Activated T-helper 1 cell treated with anti-CD3 and anti-CD28 coated beads, Interleukin-12 subunit alpha, Interleukin-12 subunit beta, Interleukin-2, Interleukin-4 antibody, amounts not matched to agents 30 ng/mL and 10 ng/mL and 1 ng/mL, durations not matched to agents 14 hours and 24 hours and 36 hours (primary cell): ENCODE results near the gene TRABD2B. TPM values are rescaled to one million over a fixed set of nuclear protein-coding genes. Genes with fewer than 3 reads are reported as not detected.

Experiments used
- DNase-seq: peaks from one replicate; pipeline ENCODE4 v3.0.0; 2021; ENCODE audit warnings: low spot score
- H3K27ac Mint-ChIP-seq: one replicate; pipeline ENCODE4 v1.8.0; 2021; ENCODE audit warnings: mild to moderate bottlenecking, mixed read lengths
- H3K27me3 Mint-ChIP-seq: one replicate; pipeline ENCODE4 v1.8.0; 2022; ENCODE audit warnings: mild to moderate bottlenecking, moderate library complexity, mixed read lengths; ENCODE audit not compliant: insufficient read depth
- H3K36me3 Mint-ChIP-seq: one replicate; pipeline ENCODE4 v1.8.0; 2021; ENCODE audit warnings: low read depth, mixed read lengths
- H3K4me1 Mint-ChIP-seq: one replicate; pipeline ENCODE4 v1.8.0; 2021; ENCODE audit warnings: low read depth, mixed read lengths
- H3K4me3 Mint-ChIP-seq: one replicate; pipeline ENCODE4 v1.8.0; 2021; ENCODE audit warnings: mild to moderate bottlenecking, moderate library complexity, mixed read lengths
- H3K9me3 Mint-ChIP-seq: one replicate; pipeline ENCODE4 v1.8.0; 2021; ENCODE audit warnings: mixed read lengths
- intact Hi-C: fragments of 100-400 bp; cut with micrococcal nuclease; formaldehyde crosslinking; loops from one replicate; pipeline ENCODE4 v1.15.1; 2024
- total RNA-seq: library from RNA; stranded (reverse); gene quantifications from 2 replicates; pipeline ENCODE4 v1.2.3, GENCODE V29; 2022

The TRABD2B gene
- total RNA-seq, 1 donor from 2014 or later, result not detected

GRCh38 chr1:47754221-47754620 is 243.0 kb downstream of the TRABD2B start:
- H3K9me3 Mint-ChIP-seq, result no peaks in the 10 kb centered on the region
- H3K36me3 Mint-ChIP-seq, result no peaks in the 10 kb centered on the region
- H3K27ac Mint-ChIP-seq, result no peak overlapping the region
- no peak overlapping the region for H3K4me3 Mint-ChIP-seq
- no peak for DNase-seq
- peaks cover 9% of the 10 kb centered on the region for H3K27me3 Mint-ChIP-seq
- intact Hi-C loops, result no loop called here
- H3K4me1 Mint-ChIP-seq, result no peaks in the 10 kb centered on the region

DNA sequence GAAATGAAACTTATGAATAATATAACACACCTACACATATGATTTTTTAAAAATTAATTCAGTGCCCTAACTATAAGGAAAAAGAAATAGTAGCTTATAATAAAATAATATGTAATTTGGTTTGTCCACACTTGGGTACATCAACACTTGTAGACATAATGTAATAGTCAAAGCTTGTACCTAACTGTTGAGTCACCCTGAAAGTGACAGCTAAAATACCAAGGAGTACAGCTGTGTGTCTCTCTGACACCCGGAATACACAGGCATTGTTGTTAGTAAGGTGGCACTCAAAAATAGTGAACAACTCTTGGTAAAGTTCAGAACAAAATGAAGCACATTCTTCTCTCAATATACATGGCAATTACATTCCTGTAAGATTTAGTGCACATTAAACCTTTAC is 243.4 kb downstream of the TRABD2B start:
- no peaks in the 10 kb centered on the region for H3K4me1 Mint-ChIP-seq
- no peaks in the 10 kb centered on the region for H3K9me3 Mint-ChIP-seq
- intact Hi-C loops, result no loop called here
- no peak overlapping the region for H3K27ac Mint-ChIP-seq
- H3K4me3 Mint-ChIP-seq, result no peak overlapping the region
- peaks cover 9% of the 10 kb centered on the region for H3K27me3 Mint-ChIP-seq
- no peaks in the 10 kb centered on the region for H3K36me3 Mint-ChIP-seq
- no peak for DNase-seq

DNA sequence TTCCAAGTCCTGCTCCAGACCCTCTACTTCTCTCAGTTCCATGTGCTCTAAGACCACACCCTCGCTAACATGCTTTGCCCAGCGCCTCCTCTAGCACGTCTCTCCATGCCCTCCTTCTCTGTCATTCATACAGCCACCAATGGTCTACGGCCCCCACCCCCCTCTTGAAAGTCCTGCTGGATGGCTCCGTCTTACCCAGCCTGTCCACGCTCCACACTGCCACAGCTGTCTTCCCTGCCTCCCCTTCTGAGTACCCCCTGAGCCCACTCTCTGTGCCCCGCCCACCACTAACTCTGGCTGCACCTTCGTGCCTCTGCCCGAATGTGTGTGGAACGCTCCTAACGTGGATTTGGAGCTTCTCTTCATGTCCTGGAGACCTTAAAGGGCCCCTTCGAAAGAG is 244.6 kb downstream of the TRABD2B start:
- Mint-ChIP-seq H3K4me3 (no peak overlapping the region), H3K27ac (no peak overlapping the region), H3K4me1 (no peaks in the 10 kb centered on the region), H3K9me3 (no peaks in the 10 kb centered on the region), H3K27me3 (peaks cover 9% of the 10 kb centered on the region), H3K36me3 (no peaks in the 10 kb centered on the region)
- no peak for DNase-seq
- intact Hi-C loops, result no loop called here

- peaks cover 9% of the 10 kb centered on the region for H3K27me3 Mint-ChIP-seq
- no peaks in the 10 kb centered on the region for H3K36me3 Mint-ChIP-seq
- no peak overlapping the region for H3K27ac Mint-ChIP-seq
- no peak overlapping the region for H3K4me3 Mint-ChIP-seq
- intact Hi-C loops, result no loop called here
- no peak for DNase-seq
- H3K4me1 Mint-ChIP-seq, result no peaks in the 10 kb centered on the region
- H3K9me3 Mint-ChIP-seq, result no peaks in the 10 kb centered on the region
These were observed 245.2 kb downstream of the TRABD2B start for GRCh38 chr1:47751996-47752451.

DNA sequence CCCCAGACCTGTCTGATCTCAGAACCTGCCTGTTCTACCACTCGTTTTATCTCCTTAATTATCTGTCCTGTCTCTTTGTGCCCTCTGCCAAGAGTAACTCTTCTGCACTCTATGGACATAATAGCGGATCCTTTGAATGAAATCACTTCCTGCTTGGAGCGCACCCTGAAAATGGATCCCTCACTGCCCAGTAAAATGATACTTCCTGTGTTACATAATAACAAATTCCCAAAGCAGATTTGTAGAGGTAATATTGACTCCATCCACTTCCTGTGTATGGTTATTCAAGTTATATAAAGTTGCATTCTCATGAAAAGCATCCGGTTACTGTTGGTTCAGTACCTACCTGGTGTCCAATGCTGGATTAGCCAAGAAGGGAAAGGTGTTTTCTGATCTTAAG is 246.0 kb downstream of the TRABD2B start:
- Mint-ChIP-seq H3K36me3 (no peaks in the 10 kb centered on the region), H3K4me1 (no peaks in the 10 kb centered on the region), H3K27ac (no peak overlapping the region), H3K4me3 (no peak overlapping the region), H3K27me3 (peaks cover 9% of the 10 kb centered on the region), H3K9me3 (no peaks in the 10 kb centered on the region)
- no peak for DNase-seq
- intact Hi-C loops, result no loop called here

GRCh38 chr1:47745715-47746609 is 251.2 kb downstream of the TRABD2B start:
- Mint-ChIP-seq H3K27ac (no peak overlapping the region), H3K36me3 (no peaks in the 10 kb centered on the region), H3K27me3 (peaks cover 15% of the 10 kb centered on the region), H3K4me3 (no peak overlapping the region), H3K9me3 (no peaks in the 10 kb centered on the region), H3K4me1 (no peaks in the 10 kb centered on the region)
- no peak for DNase-seq
- intact Hi-C loops, result no loop called here

GRCh38 chr1:47742890-47743760 is 254.1 kb downstream of the TRABD2B start:
- intact Hi-C loops, result no loop called here
- Mint-ChIP-seq H3K9me3 (no peaks in the 10 kb centered on the region), H3K36me3 (no peaks in the 10 kb centered on the region), H3K27ac (no peak overlapping the region), H3K4me3 (no peak overlapping the region), H3K27me3 (peaks cover 21% of the 10 kb centered on the region), H3K4me1 (no peaks in the 10 kb centered on the region)
- no peak for DNase-seq

- Mint-ChIP-seq H3K9me3 (no peaks in the 10 kb centered on the region), H3K4me1 (no peaks in the 10 kb centered on the region), H3K27me3 (peaks cover 18% of the 10 kb centered on the region), H3K36me3 (no peaks in the 10 kb centered on the region), H3K27ac (no peak overlapping the region), H3K4me3 (no peak overlapping the region)
- intact Hi-C loops, result no loop called here
- no peak for DNase-seq
These were observed 258.5 kb downstream of the TRABD2B start for GRCh38 chr1:47738560-47739182.

DNA sequence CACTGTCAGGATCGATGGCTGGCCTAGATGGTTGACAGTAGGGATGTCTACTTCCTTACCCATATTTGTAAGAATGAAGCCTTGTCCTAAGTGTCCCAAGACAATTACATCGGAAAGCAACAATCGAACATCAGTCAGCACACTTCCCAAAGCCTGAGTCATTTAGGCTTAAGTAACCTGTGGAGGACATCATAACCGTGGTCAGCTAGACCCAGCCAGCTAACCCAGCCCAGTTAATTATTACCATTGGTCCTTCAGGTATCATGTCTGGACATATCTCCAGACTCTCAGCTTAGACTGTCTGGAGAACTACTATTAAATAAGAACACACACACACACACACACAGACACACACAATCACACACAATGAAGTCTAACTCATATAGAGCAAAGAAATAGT is 264.7 kb downstream of the TRABD2B start:
- H3K27ac Mint-ChIP-seq, result no peak overlapping the region
- intact Hi-C loops, result no loop called here
- no peaks in the 10 kb centered on the region for H3K4me1 Mint-ChIP-seq
- peaks cover 20% of the 10 kb centered on the region for H3K27me3 Mint-ChIP-seq
- H3K4me3 Mint-ChIP-seq, result no peak overlapping the region
- no peak for DNase-seq
- H3K9me3 Mint-ChIP-seq, result no peaks in the 10 kb centered on the region
- no peaks in the 10 kb centered on the region for H3K36me3 Mint-ChIP-seq

DNA sequence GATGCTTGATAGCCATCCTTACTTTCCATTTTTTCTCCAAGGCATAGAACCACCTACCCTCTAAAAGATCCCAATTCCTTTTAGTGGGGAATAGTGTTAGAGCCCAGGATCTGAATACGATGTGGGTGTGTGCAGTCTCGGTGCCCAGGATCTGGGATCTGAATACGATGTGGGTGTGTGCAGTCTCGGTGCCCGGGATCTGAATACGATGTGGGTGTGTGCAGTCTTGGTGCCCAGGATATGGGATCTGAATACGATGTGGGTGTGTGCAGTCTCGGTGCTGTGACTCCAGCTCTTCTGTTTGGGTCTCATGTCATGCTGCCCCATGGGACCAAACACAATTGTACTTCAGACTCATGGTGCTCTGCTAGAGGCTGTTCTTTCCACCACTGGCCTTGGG is 265.5 kb downstream of the TRABD2B start:
- Mint-ChIP-seq H3K27ac (no peak overlapping the region), H3K4me1 (no peaks in the 10 kb centered on the region), H3K9me3 (no peaks in the 10 kb centered on the region), H3K4me3 (no peak overlapping the region), H3K36me3 (no peaks in the 10 kb centered on the region), H3K27me3 (peaks cover 28% of the 10 kb centered on the region)
- no peak for DNase-seq
- intact Hi-C loops, result no loop called here

- intact Hi-C loops, result loop anchor here (5.0 kb wide), 2 partner anchors 197 to 497 kb away; partner anchors contain the start of gene TAL1
- H3K9me3 Mint-ChIP-seq, result no peaks in the 10 kb centered on the region
- H3K27ac Mint-ChIP-seq, result no peak overlapping the region
- H3K27me3 Mint-ChIP-seq, result peaks cover 39% of the 10 kb centered on the region
- DNase-seq, result no peak
- no peaks in the 10 kb centered on the region for H3K36me3 Mint-ChIP-seq
- H3K4me3 Mint-ChIP-seq, result no peak overlapping the region
- H3K4me1 Mint-ChIP-seq, result peaks cover 5% of the 10 kb centered on the region
These were observed 267.5 kb downstream of the TRABD2B start for GRCh38 chr1:47729685-47730084.

- Mint-ChIP-seq H3K27me3 (peaks cover 43% of the 10 kb centered on the region), H3K4me3 (no peak overlapping the region), H3K36me3 (no peaks in the 10 kb centered on the region), H3K9me3 (no peaks in the 10 kb centered on the region), H3K27ac (no peak overlapping the region), H3K4me1 (peaks cover 5% of the 10 kb centered on the region)
- intact Hi-C loops, result loop anchor here (2.0 to 5.0 kb wide), 3 partner anchors 17 to 495 kb away; partner anchors contain the start of gene TAL1
- DNase-seq, result no peak
These were observed 269.5 kb downstream of the TRABD2B start for GRCh38 chr1:47727697-47728085.
